Measurements from ENCODE around the gene DUSP12. TPM values are rescaled to one million over a fixed set of nuclear protein-coding genes. Genes with fewer than 3 reads are reported as not detected.

The DUSP12 gene
- total RNA-seq, 1 experiment from 2014 or later, result 28.0 TPM

GRCh38 chr1:161772397-161772796 lies 22.8 kb downstream of the DUSP12 start:
- Histone ChIP-seq H2BK20ac (ENCODE audit: low read depth, low read length, poor library complexity, severe bottlenecking) (no peak overlapping the region), H3K4me2 (ENCODE audit: insufficient read depth, insufficient read length, low read length) (no peak overlapping the region), H3K56ac (ENCODE audit: insufficient read length, low read depth, low read length) (no peak overlapping the region), H3T11ph (ENCODE audit: low read length) (no peak overlapping the region), H4K8ac (replicated peaks; ENCODE audit: insufficient read length, low read depth, low read length) (no peak overlapping the region), H3K4me1 (ENCODE audit: insufficient read depth, low read length) (no peaks in the 10 kb centered on the region; the same call in 1 of the 2 replicates), H3K27me3 (ENCODE audit: insufficient read depth, low read length) (no peaks in the 10 kb centered on the region), H3K14ac (ENCODE audit: insufficient read depth, low read length) (no peak overlapping the region), H2BK15ac (ENCODE audit: low read depth, low read length) (no peak overlapping the region), H3K18ac (ENCODE audit: insufficient read length, low read depth, low read length) (no peak overlapping the region), H2BK120ac (ENCODE audit: low read depth, low read length, poor library complexity, severe bottlenecking) (no peak overlapping the region), H3K23me2 (ENCODE audit: insufficient read length, low read depth, low read length, poor library complexity, severe bottlenecking) (no peaks in the 10 kb centered on the region), H2BK5ac (ENCODE audit: insufficient read length, low read length) (no peak overlapping the region), H4K5ac (ENCODE audit: insufficient read length, low read depth, low read length) (no peak overlapping the region), H3K79me2 (ENCODE audit: insufficient read depth, low read length) (no peaks in the 10 kb centered on the region; the same call in 1 of the 2 replicates), H3K9me3 (ENCODE audit: control insufficient read depth, low read depth, low read length) (no peaks in the 10 kb centered on the region), H3K23ac (ENCODE audit: insufficient read length, low read depth, low read length) (no peak overlapping the region), H2AFZ (ENCODE audit: low read length) (no peak overlapping the region), H3K9ac (ENCODE audit: extremely low read depth, insufficient read length, low read length) (no peak overlapping the region), H4K91ac (ENCODE audit: insufficient read length, low read depth, low read length) (no peak overlapping the region), H4K20me1 (ENCODE audit: control insufficient read depth, insufficient read depth, insufficient read length) (no peaks in the 10 kb centered on the region), H2AK5ac (ENCODE audit: insufficient read length, low read length) (no peak overlapping the region), H2BK12ac (ENCODE audit: insufficient read length, low read depth, low read length) (no peak overlapping the region), H3K27ac (ENCODE audit: insufficient read length, low read depth, low read length) (no peak overlapping the region), H3K4ac (ENCODE audit: low read depth, low read length) (no peak overlapping the region), H3K79me1 (ENCODE audit: insufficient read depth, low read depth, low read length, poor library complexity, severe bottlenecking) (no peaks in the 10 kb centered on the region)
- no peak for DNase-seq
- H3K27ac Mint-ChIP-seq, result no peak overlapping the region
- peaks cover 0 to 3% of the 10 kb centered on the region in 2 experiments; a peak in 1 of 4 replicates for H3K4me1 Mint-ChIP-seq
- H3K36me3 Mint-ChIP-seq (ENCODE audit: insufficient read depth in 1 of 3, low read depth in 3 of 3), result no peaks in the 10 kb centered on the region
- H3K27me3 Mint-ChIP-seq (ENCODE audit: low read depth), result no peaks in the 10 kb centered on the region
- no peak overlapping the region for H3K4me3 Mint-ChIP-seq
- no peak for TF ChIP-seq CTCF (conservative IDR thresholded peaks at IDR 0.05)
- no peaks in the 10 kb centered on the region for H3K9me3 Mint-ChIP-seq
